ENCODE measurements around the gene SLC10A4.

SLC10A4 gene

GRCh38 chr4:48498895-48499294, 15.8 kb downstream of the SLC10A4 start:
- Mint-ChIP-seq H3K27me3 (ENCODE audit: low read depth) (peaks cover 2% of the 10 kb centered on the region), H3K4me1 (ENCODE audit: low read depth) (peaks cover 13% of the 10 kb centered on the region), H3K36me3 (ENCODE audit: low read depth) (peaks cover 44% of the 10 kb centered on the region), H3K27ac (no peak overlapping the region), H3K9me3 (no peaks in the 10 kb centered on the region), H3K4me3 (no peak overlapping the region)
- DNase-seq (ENCODE audit: low spot score): no peak

GRCh38 chr4:48499551-48500066, 16.5 kb downstream of the SLC10A4 start:
- Mint-ChIP-seq H3K9me3 (no peaks in the 10 kb centered on the region), H3K4me3 (no peak overlapping the region), H3K36me3 (ENCODE audit: low read depth) (peaks cover 44% of the 10 kb centered on the region), H3K4me1 (ENCODE audit: low read depth) (peaks cover 20% of the 10 kb centered on the region), H3K27ac (no peak overlapping the region), H3K27me3 (ENCODE audit: low read depth) (no peaks in the 10 kb centered on the region)
- DNase-seq (ENCODE audit: low spot score): no peak

GRCh38 chr4:48503233-48504025, 20.3 kb downstream of the SLC10A4 start:
- Mint-ChIP-seq H3K4me1 (ENCODE audit: low read depth) (peaks cover 20% of the 10 kb centered on the region), H3K27me3 (ENCODE audit: low read depth) (no peaks in the 10 kb centered on the region), H3K36me3 (ENCODE audit: low read depth) (peaks cover 47% of the 10 kb centered on the region), H3K27ac (no peak overlapping the region), H3K4me3 (no peak overlapping the region), H3K9me3 (no peaks in the 10 kb centered on the region)
- no peak for DNase-seq (ENCODE audit: low spot score)

DNA sequence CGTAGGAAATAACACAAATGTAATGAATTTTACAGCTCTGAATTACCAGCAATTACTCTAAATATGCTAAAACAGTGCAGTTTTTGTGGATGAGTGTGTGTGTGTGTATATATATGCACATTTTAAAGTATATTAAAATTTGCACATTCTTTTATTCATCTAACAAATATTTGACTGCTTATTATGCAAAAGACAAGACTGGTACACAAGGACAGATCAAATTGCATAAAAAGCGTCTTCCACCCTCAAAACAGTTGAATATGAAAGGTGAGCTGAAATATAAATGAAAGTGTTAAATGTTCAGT, 20.8 kb downstream of the SLC10A4 start:
- Mint-ChIP-seq H3K27ac (no peak overlapping the region), H3K4me1 (ENCODE audit: low read depth) (peaks cover 18% of the 10 kb centered on the region), H3K27me3 (ENCODE audit: low read depth) (no peaks in the 10 kb centered on the region), H3K4me3 (no peak overlapping the region), H3K36me3 (ENCODE audit: low read depth) (peaks cover 46% of the 10 kb centered on the region), H3K9me3 (no peaks in the 10 kb centered on the region)
- no peak for DNase-seq (ENCODE audit: low spot score)

DNA sequence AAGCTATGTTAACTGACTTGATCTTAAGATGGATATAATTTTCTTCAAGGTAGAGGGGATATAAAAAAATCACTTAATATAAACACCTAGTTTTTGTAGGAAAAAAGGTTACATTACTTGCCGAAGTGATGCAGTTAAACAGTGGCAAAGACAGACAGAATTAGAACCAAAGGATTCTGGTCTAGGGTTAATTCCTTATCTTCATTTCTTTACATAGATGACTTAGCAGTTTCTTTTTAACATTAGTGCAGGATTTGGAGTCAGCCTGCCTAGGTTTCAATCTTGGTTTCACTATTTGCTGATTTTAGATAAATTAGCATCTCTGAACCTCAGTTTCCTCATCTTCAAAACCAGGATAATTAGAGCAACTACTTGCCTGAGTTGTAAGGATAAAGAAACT, 21.2 kb downstream of the SLC10A4 start:
- H3K4me3 Mint-ChIP-seq: no peak overlapping the region
- no peak for DNase-seq (ENCODE audit: low spot score)
- H3K9me3 Mint-ChIP-seq: no peaks in the 10 kb centered on the region
- peaks cover 46% of the 10 kb centered on the region for H3K36me3 Mint-ChIP-seq (ENCODE audit: low read depth)
- no peak overlapping the region for H3K27ac Mint-ChIP-seq
- H3K4me1 Mint-ChIP-seq (ENCODE audit: low read depth): peaks cover 16% of the 10 kb centered on the region
- no peaks in the 10 kb centered on the region for H3K27me3 Mint-ChIP-seq (ENCODE audit: low read depth)

GRCh38 chr4:48506716-48507115, 23.6 kb downstream of the SLC10A4 start:
- DNase-seq (ENCODE audit: low spot score): no peak
- Mint-ChIP-seq H3K4me1 (ENCODE audit: low read depth) (peaks cover 12% of the 10 kb centered on the region), H3K27ac (no peak overlapping the region), H3K27me3 (ENCODE audit: low read depth) (no peaks in the 10 kb centered on the region), H3K36me3 (ENCODE audit: low read depth) (peaks cover 43% of the 10 kb centered on the region), H3K4me3 (no peak overlapping the region), H3K9me3 (no peaks in the 10 kb centered on the region)

DNA sequence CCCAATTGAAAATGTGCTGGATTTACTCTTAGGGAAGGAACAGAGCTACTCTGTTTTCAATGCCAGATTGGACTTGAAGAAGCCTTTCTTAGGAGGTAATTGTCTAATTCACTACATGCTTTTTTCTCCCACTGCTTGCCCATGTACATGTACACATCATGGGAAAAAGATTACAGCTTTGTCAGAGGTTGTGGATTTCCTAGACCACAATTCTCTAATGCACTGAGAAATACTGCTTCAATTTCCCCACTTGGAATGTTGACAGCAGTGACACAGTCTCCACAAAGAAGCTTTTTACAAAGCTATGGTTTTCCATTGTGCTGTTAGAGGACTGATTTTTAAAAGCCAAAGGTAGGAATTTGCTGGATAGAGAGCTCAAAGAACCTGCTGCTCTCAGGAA, 26.4 kb downstream of the SLC10A4 start:
- Mint-ChIP-seq H3K27me3 (ENCODE audit: low read depth) (no peaks in the 10 kb centered on the region), H3K9me3 (no peaks in the 10 kb centered on the region), H3K36me3 (ENCODE audit: low read depth) (peaks cover 53% of the 10 kb centered on the region), H3K4me3 (no peak overlapping the region), H3K27ac (no peak overlapping the region), H3K4me1 (ENCODE audit: low read depth) (peaks cover under 1% of the 10 kb centered on the region)
- no peak for DNase-seq (ENCODE audit: low spot score)

- Mint-ChIP-seq H3K36me3 (ENCODE audit: low read depth) (peaks cover 51% of the 10 kb centered on the region), H3K27me3 (ENCODE audit: low read depth) (no peaks in the 10 kb centered on the region), H3K9me3 (no peaks in the 10 kb centered on the region), H3K4me1 (ENCODE audit: low read depth) (no peaks in the 10 kb centered on the region), H3K27ac (no peak overlapping the region), H3K4me3 (no peak overlapping the region)
- DNase-seq (ENCODE audit: low spot score): no peak
These were observed 35.0 kb downstream of the SLC10A4 start for GRCh38 chr4:48518143-48518542.

GRCh38 chr4:48526406-48526805, 43.3 kb downstream of the SLC10A4 start:
- Mint-ChIP-seq H3K9me3 (no peaks in the 10 kb centered on the region), H3K27me3 (ENCODE audit: low read depth) (no peaks in the 10 kb centered on the region), H3K4me1 (ENCODE audit: low read depth) (no peaks in the 10 kb centered on the region), H3K4me3 (no peak overlapping the region), H3K27ac (no peak overlapping the region), H3K36me3 (ENCODE audit: low read depth) (peaks cover 46% of the 10 kb centered on the region)
- no peak for DNase-seq (ENCODE audit: low spot score)

DNA sequence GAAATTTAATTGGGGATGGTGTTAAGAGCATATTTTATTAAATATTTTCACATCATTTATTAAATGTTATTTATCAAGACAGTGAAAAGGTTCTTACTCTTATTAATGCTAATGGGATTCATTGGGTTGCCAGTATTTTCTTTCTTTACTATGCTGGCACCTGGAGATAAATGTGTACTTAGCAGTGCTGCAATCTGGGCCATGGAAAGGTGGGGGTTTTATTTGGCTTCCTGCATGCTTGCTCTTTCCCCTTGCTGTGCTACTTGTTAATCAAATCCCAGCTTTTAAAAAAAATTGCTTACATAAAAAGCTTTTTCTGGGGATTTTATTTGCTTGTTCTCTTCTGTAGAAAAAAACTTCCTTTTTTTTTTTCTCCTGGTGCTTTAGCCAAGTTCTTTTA, 55.2 kb downstream of the SLC10A4 start:
- Mint-ChIP-seq H3K36me3 (ENCODE audit: low read depth) (peaks cover 34% of the 10 kb centered on the region), H3K4me3 (no peak overlapping the region), H3K4me1 (ENCODE audit: low read depth) (no peaks in the 10 kb centered on the region)

More for the DNA sequence above, 55.2 kb downstream of the SLC10A4 start:
- no peaks in the 10 kb centered on the region for H3K9me3 Mint-ChIP-seq
- H3K27ac Mint-ChIP-seq: no peak overlapping the region
- DNase-seq (ENCODE audit: low spot score): no peak
- no peaks in the 10 kb centered on the region for H3K27me3 Mint-ChIP-seq (ENCODE audit: low read depth)

Measured in T-helper 2 cell treated with Interferon-gamma antibody and Interleukin-4, amounts not matched to agents 5 μg/mL and 100 μg/mL, for 36 hours (primary cell).